Ovary (tissue), 3 donors: Measurements from ENCODE around the gene MOGAT1.

Experiments used
- CTCF ChIP-seq, 3 donors: fragments of 450-650 bp in 2 of 3; fragments of 200-600 bp in 1 of 3; IDR thresholded peaks; one replicate each; pipeline versions ENCODE4 v1.5.1 to v1.8.0; 2016 to 2022; ENCODE audit warnings: antibody characterized with exemption in 3 of 3, mild to moderate bottlenecking in 1 of 3
- EP300 ChIP-seq: sonication (generic); formaldehyde crosslinking; IDR thresholded peaks from one replicate; pipeline ENCODE4 v1.6.1; 2017; ENCODE audit warnings: antibody characterized with exemption
- POLR2A ChIP-seq: fragments of 450-650 bp; IDR thresholded peaks from one replicate; pipeline ENCODE4 v1.6.1; 2017; ENCODE audit warnings: antibody characterized with exemption, mild to moderate bottlenecking, moderate library complexity
- donor health status: DM: no; HTN: no; CAD: no.

- TF ChIP-seq CTCF (IDR thresholded peaks at IDR 0.05) (no peak), EP300 (no peak), POLR2A (no peak)
Measured at GRCh38 chr2:222752746-222753145, 81.3 kb downstream of the MOGAT1 start.
